ENCODE data around the gene WFIKKN2.

DNA sequence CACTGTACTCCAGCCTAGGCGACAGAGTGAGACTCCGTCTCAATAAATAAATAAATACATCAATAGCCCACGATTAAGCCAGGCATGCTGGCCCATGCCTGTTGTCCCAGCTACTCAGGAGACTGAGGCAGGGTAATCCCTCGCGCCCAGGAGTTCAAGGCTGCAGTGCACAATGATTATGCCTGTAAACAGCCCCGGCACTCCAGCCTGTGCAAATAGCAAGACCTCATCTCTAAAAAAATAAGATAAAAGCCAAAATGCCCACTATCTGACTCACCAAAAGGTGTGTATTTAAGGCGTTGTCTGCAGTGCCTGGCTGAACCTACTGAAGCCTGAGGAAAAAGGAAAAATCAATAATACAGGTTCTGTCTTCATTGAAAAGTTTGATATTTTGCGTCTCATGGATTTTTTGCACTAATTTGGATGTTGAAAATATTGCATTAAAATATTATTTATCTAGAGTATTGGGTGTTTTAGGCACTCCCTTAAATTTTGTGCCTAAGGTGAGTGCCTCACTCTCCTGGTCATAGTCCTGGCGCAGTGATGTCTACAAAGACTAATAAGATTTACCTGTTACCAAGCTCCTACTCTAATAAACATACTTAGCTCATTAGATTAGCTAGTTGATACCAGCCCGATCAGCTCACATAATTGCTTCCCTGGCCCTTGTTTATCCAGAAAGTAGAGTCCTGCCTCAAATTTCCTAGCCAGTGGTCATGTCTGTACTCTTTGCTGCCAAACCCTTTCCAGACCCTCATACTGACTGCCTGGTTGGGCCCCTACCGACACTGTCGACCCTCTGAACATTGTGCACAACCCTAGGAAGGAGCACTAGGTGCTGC, 55.5 kb downstream of the WFIKKN2 start:
- TF ChIP-seq EZH2 (IDR thresholded peaks at IDR 0.05; ENCODE audit: low read length, missing control alignments): no peak
- TF ChIP-seq CTCF (conservative IDR thresholded peaks at IDR 0.05 in 1 of 2, IDR thresholded peaks at IDR 0.05 in 1 of 2; ENCODE audit: low read depth in 1 of 2, low read length in 2 of 2): no peak
